Measurements from ENCODE around the gene PYROXD2.

PYROXD2 gene

GRCh38 chr10:98414578-98414931, 427 bp downstream of the PYROXD2 start:
- DNase-seq: no peak

- no peak for DNase-seq
Observed at GRCh38 chr10:98411768-98412167, 3.2 kb downstream of the PYROXD2 start.

GRCh38 chr10:98411166-98411565, 3.8 kb downstream of the PYROXD2 start:
- DNase-seq: no peak

DNA sequence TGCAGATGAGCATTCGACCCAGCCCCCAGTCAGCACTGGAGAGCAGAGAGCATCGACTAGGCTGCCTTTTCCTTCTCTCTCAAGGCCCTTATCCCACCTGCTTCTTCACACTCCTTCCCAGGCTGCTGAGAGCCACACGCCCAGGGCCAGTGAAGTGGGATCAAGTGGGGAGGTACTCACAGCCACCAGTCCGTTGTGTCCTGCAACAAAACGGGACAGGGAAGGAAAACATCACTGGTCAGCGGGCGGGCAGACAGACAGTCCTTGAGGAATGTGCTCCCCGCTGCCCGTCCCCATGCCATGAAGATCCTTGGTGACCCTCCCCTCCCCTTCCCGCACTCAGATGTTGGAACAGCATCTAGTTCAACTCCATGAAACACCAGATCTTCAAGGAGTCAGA, 4.2 kb downstream of the PYROXD2 start:
- DNase-seq: no peak

DNA sequence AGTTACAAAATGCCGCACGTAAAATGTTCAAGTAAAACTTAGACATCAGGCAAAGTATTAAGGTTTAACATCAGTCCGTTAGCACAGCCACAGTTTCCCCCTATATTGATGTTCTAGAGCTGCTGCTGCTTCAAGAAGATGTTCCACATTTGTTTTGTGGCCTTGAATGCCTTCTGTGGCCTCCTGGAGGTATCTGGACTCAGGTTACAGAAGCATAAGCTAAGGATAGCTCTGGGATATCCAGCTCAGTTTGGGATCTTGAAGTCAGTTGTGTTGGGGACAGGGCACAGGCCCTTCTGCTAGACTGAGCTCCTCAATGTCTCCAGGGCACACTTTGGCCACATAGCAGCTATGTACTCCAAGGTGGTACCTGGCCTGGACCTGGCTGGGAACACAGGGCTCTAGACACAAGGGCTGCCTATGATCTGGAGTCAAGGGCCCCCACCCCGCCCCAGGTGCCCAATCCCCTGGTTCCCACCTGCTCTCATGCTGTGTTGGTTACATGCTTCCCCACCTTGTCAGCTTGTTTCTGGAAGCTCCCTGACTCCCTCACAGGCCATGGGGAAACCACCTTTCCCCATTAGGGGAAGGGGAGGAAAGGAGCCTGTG, 4.7 kb downstream of the PYROXD2 start:
- DNase-seq: no peak

DNA sequence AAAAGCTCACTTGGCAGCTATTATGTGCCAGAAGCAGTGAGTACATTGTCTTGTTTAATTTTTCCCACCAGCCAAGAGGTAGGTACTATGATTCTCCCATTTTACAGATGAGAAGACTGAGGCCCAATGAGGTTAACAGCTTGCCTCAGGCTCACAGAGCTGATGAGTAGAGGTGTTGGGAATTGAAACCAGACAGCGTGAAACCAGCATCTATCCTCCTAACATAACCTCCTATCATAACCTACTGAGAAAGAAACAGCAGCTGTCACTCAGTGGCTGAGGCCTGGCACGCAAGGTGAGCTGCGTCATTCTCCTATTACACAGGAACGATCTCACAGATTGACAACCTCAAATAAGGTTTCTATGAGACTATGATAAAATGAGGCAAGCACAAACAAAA, 6.2 kb downstream of the PYROXD2 start:
- DNase-seq: no peak

GRCh38 chr10:98407744-98408241, 7.2 kb downstream of the PYROXD2 start:
- DNase-seq: no peak

DNA sequence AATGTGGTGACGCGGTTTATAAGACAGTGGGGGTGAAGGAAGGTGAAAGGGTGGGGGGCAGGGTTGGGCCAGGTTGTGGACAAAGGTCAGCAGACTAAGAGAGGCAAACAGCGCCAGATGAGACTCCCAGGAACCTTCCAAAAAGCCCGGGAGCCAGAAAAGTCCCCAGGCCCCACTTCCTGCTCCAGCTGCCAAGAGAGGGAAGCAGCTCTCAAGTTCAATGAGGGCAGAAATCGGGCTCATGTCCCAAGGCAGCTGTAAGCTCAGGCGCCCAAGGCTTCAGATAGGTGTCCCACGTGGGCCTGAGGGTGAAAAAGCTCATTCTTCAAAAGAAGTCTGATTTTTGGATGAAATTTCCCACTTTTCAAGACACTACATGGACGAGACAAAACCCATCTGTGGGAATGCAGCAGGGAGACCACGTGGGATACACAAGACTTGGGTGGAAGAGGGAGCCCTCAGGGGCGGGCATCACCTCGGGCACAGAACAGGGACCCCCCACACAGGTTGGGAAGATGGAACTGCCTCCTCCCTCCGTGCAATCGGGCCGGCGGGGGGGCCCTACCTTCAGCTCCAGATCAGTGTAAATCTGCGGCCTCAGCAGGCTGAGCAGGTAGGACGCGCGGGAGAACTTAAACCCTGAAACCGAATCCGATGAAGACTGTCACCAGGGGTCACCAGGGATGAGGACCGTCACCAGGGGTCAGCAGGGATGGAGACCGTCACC, 7.8 kb downstream of the PYROXD2 start:
- no peak for DNase-seq

DNA sequence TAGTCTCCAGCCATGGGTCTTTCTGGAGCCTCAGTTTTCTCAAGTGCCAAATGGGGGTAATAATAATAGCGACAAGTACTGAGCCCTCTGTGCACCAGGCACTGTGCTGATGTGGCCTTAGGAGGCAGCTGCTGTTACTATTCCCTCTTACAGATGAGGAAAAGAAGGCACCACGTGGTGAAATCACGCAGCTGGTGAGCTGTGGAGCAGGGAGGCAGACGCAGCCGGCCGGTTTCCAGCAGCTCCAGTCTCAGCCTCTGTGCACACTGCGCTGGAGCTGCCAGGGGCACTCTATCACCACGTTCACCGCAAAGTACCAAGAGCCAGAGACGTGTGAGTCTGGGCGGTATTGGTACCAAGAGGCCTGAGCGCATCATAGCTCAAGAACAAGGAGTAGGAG, 9.6 kb downstream of the PYROXD2 start:
- DNase-seq: no peak

- no peak for DNase-seq
Observed at GRCh38 chr10:98404571-98405359, 10.2 kb downstream of the PYROXD2 start.

DNA sequence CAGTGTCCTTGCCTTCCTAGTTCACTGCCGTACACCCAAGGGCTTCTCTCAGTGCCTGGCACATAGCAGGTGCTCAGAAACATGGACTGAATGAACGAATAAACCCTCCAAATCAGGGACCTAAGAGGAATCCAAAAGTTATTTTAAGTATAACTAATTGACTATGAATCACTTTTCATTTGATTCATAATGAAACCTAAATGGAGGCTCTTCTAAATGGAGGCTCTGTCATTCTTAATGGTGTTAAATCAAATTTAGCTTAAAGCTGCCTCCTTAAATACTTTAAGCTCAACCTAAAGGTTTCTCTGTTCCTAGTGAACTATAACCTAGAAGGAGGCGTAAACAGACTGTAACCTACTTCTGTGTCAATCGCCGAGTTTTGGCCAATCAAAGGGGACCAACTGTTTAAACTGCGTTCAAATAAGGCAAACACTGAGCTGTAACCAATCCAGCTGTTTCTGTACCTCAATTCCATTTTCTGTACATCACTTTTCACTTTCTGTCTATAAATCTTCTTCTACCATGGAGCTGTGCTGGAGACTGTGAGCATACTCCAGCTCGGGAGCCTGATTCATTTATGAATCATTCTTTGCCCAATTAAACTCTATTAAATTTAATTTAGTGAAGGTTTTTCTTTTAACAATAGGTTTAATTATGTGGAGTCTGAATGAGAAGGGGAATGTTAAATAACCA, 11.0 kb downstream of the PYROXD2 start:
- no peak for DNase-seq

DNA sequence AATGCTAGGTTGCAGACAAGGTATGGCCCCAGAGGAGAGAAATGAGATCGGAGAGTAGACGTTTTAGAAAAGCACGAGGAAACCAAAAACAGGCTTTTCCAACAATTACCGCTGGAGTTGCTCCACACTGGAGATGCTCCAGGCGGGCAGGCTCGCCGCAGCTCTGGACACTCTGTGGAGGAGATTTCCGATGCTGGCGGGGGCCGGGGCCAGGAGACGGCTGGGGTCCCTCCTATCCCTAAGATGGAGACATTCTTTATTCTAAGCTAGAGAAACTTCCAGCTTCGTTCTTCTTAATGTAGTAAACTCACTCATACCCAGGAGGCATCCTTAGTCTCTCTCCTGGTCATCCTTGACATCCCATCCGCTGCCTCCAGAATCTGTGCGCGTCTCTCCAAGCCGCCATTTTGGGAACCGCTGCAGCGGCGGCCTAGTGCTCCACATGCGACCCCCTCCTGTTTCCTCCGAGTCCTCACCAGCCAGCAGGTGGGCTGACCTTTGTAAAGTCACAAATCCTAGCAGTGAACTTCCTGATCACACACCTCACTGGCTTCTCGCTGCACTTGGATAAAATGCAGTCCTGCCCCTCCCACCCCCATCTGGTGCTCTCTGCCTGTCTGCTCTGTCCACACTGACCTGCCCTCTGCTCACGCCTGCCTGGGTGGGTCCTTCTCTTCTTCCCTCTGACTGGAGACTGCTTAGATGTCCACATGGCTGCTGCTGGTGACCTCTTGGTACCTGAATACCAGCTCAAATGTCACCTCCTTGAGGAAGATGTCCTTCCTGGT, 11.9 kb downstream of the PYROXD2 start:
- no peak for DNase-seq

- no peak for DNase-seq
Observed at GRCh38 chr10:98402478-98402877, 12.5 kb downstream of the PYROXD2 start.

DNA sequence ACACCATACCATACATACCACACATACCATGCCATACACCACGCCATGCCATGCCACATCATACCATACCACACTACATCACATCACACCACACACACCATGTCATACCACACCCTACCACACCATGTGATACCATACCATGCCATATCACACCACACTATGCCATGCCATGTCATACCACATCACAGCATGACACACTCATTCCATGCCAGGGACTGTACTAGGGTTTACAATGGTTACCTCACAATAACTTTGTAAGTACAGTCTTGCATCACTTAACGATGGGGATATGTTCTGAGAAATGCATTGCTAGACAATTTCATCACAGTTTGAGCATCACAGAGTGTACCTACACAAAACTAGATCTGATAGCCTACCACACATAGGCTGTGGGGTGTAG, 14.5 kb downstream of the PYROXD2 start:
- no peak for DNase-seq

DNA sequence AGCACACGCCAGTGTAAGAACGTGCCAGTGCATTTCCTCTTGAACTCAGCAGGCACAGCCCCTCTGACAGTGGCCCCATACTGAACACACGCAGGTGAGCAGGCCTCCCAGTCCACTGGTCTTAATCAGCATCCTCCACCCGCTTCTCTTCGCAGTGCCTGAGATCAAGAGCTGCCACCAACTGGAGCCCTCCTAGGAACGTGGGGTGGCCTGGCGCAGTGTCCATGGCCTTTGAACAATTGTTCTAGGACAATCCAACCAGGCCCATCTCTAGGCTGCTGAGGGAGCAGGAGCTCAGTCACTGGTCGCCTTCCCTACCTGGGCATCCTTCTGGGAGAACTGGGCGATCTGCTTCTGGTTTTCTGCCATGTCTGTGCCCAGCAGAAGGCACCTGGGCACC, 15.2 kb downstream of the PYROXD2 start:
- DNase-seq: no peak

GRCh38 chr10:98397089-98397600, 17.8 kb downstream of the PYROXD2 start:
- DNase-seq: no peak

DNA sequence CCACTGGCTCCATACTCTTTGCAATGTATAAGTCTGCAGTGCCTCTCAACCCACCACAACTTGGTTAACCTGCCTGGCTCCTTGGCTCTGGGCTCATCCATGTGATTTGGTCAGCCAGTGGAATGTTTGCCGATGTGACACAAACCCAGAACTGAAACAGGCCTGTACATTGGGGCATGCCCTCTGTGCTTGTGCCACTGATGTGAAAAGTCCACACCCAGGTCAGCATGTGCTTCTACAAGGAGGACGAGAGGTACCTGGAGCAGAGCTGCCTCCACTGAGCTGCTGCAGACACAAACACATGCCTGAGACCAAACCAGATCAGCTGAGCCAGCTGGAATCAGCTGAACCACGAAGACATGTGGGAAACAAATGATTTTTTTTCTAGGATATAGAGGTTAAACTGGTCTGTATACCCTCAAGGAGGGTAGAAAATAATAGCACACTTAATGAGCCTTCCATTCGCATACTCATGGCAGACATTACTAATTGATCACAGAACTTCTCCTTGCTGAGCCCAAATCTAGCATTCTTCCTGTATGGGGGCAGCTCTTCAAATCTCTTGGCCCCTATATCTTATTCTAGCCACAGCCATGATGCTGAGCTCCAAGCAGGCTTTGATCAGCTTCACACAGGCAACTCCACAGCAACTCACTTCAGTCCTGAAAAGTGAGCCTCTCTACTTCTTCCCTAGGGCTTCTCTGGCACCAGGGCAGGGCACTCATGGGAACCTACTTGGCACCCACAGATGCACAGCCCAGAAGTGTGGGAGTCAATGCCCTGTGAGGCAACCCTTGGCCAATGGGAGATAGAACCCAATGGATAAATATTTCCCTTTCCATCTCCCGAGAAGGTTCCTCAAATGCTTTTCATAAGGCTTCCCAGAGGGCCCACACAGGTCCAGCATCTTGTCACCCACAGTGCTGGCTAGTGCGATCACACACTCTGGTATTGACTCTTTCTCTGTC, 18.6 kb downstream of the PYROXD2 start:
- DNase-seq: no peak

DNA sequence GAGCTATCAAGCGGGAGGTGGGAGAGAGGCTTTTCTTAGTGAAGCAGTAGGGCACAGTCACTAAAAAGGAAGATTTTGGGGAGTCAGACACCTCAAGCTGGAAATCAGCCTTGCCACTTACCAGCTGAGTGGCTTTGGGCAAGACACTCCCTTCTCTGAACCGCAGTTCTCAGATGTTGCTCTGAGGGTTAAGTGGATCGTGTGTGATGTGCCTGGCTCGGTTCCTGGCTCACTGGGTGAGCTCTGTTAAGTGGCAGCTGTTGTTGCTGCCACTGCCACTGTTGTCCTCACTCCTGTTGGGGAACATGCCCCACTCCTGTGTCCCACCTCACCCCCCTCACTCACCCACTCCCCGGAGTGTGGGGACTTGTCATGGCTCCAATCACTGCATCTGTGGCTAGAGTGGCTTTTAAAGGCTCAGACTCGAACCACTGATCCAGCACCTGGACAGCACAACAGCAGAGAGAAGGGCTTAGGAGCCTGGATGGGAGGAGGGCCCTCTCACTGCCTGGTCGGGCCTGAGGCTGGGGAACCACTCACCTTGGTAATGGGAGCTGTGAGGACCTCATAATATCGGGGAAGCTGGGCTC, 20.0 kb downstream of the PYROXD2 start:
- DNase-seq: no peak

DNA sequence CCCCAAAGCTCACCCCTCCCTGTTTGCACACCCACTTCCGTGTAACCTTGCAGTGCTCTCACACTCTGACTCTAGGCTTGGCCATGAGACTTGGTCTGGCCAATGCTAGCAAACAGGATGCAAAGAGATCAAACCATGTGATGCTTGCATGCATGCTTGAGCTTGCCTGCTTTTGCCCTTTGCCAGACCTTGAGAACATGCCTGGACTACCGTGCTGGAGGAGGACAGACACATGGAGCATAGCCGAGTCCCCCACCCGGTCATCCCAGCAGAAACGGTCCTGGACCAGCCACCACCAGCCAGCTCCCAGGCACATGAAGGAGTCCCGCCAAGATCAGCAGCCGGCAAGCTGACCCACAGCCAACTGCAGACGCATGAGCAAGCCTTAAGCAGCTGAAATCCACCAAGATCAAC, 23.4 kb downstream of the PYROXD2 start:
- DNase-seq: no peak

GRCh38 chr10:98391065-98391464, 23.9 kb downstream of the PYROXD2 start:
- DNase-seq: no peak

DNA sequence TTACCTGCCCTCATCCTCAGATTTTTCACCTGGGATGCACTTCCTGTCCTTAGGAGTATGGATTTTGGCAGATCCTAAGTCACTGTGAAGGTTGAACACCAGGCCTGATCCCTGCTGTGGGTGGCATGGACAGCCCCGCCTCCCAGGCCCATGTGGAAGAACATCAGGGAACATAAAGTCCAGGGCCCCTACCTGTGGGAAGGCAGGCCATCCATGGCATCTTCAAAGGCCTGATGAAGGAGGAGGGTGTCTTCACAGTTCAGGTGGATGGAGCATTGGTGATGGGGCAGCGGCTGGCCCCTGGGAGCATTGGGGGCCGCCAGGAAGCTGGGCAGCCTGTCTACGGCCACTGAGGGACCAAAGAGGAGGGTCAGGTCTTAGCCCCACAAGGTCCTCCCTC, 24.6 kb downstream of the PYROXD2 start:
- DNase-seq: no peak

All from activated effector memory CD4-positive, alpha-beta T cell treated with Interleukin-2 at 50 U/mL for 16 hours (primary cell).